Pancreas (tissue), 10 donors: ENCODE measurements around the gene FBXL15. TPM values are rescaled to one million over a fixed set of nuclear protein-coding genes. Genes with fewer than 3 reads are reported as not detected.
A peak's percentile ranks its signal among the peaks of the same experiment; 100 is the strongest.

ENCODE experiments used
- ATAC-seq, 4 donors: fragments of 200-7000 bp; cut with Tn5 transposase; one replicate each; pipeline versions ENCODE4 v1.8.0 to v1.9.1; 2020; ENCODE audit warnings: mild to moderate bottlenecking in 4 of 4, moderate library complexity in 4 of 4
- DNase-seq, 6 donors: peaks; one replicate each; pipeline ENCODE4 v3.0.0-alpha.2; 2020
- FAIRE-seq: peaks from 2 replicates; lab custom pipeline; 2012; peaks lifted over from hg19 to GRCh38; lab: Jason Lieb, UNC
- H3K27ac ChIP-seq, 4 donors: fragments of 200-600 bp; sonication (generic); 1 replicate in 3 of 4; 2 replicates in 1 of 4; pipeline versions ENCODE4 v1.5.0 to v1.8.0; 2020
- H3K27me3 ChIP-seq, 4 donors: fragments of 200-600 bp; one replicate each; pipeline ENCODE4 v1.8.0; 2021
- H3K36me3 ChIP-seq, 3 donors: fragments of 200-600 bp; sonication (generic) in 1 of 3; one replicate each; pipeline versions ENCODE4 v1.5.0 to v1.8.0; 2020 to 2021
- H3K4me1 ChIP-seq, 3 donors: fragments of 200-600 bp; one replicate each; pipeline ENCODE4 v1.8.0; 2021
- H3K4me3 ChIP-seq, 4 donors: fragments of 200-600 bp; sonication (generic) in 2 of 4; one replicate each; pipeline versions ENCODE4 v1.5.0 to v1.8.0; 2020 to 2021
- H3K9me3 ChIP-seq, 4 donors: fragments of 200-600 bp; one replicate each; pipeline ENCODE4 v1.8.0; 2021
- CTCF ChIP-seq, 4 donors: fragments of 200-600 bp; sonication (generic) in 3 of 4; IDR thresholded peaks; one replicate each; pipeline versions ENCODE4 v1.5.0 to v1.8.0; 2021; ENCODE audit warnings: antibody characterized with exemption in 4 of 4
- WGBS, 2 donors: extraction: QIAGEN DNeasy Blood & Tissue Kit; methylation state at CpG; one replicate each; pipeline ENCODE4 v1.1.7; 2013; 5-methylcytosine and 5-hydroxymethylcytosine counted together
- intact Hi-C, 3 donors: fragments of 100-400 bp; cut with DNase I; formaldehyde crosslinking; loops; one replicate each; pipeline versions ENCODE4 v1.11.1 to v1.14.2; 2022
- polyA plus RNA-seq, 2 donors: library from polyadenylated mRNA; stranded (reverse); fragments of 200-250 nt; gene quantifications; one replicate each; pipeline ENCODE4 v1.2.3, GENCODE V29; 2013
- total RNA-seq, 6 donors: library from RNA; stranded (reverse); fragmentation: NEBNext Ultra II Directional in 4 of 6; extraction: Animal tissue kit (Norgen Biotek cat#: 25700) in 4 of 6; gene quantifications; one replicate each; pipeline versions ENCODE4 v1.2.1 to v1.2.4, GENCODE V29; 2021 to 2023
- donor health status: healthy with polysubstance abuse.
- donor health status: DM: no; HTN: no; CAD: no; lungs with moderate emphysema.
- donor health status: DM: no; HTN: no; CAD: no.
- donor health status: control.
- donor health status: control.
- donor health status: Bipolar disorder and iron deficiency.
- donor health status: DM: yes; HTN: yes; CAD: no.
- donor health status: DM: no; HTN: no; CAD: no.
- donor health status: DM: no; HTN: no; CAD: no.
- donor health status: DM: yes; HTN: yes; CAD: no.

Gene FBXL15
- total and polyA plus RNA-seq, 8 donors = 10.0 to 24.2 (median 11.1) TPM

- intact Hi-C loops = no loop called here
- no peak for ATAC-seq
- H3K4me3 ChIP-seq = no peak overlapping the region
- WGBS, 2 donors = 80 to 83% methylated on average over 3 of the region's 3 CpGs
- no peak overlapping the region for H3K27ac ChIP-seq
- H3K36me3 ChIP-seq = no peaks in the 10 kb centered on the region
- no peak for DNase-seq
- peaks cover 0 to 3% (median 0%) of the 10 kb centered on the region in 3 donors for H3K4me1 ChIP-seq
- H3K27me3 ChIP-seq = no peaks in the 10 kb centered on the region
- H3K9me3 ChIP-seq = no peaks in the 10 kb centered on the region
- TF ChIP-seq CTCF (IDR thresholded peaks at IDR 0.05) = no peak
- no peak for FAIRE-seq
Measured at GRCh38 chr10:102389894-102390293, 30.7 kb upstream of the FBXL15 start.

DNA sequence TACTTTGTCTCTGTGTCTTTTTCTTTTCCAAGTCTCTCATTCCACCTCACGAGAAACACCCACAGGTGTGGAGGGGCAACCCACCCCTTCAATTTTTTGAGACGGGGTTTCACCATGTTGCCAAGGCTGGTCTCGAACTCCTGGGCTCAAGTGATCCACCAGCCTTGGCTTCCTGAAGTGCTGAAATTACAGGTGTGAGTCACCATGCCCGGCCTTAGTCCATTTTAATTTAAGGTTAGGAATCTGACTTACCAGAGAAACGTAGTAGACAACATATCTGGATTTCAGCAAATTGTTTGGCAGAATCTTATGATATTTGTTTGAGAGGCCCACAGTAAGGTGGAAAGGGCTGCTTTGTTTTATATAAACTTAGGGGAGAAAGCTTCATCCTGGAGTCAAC lies 28.3 kb upstream of the FBXL15 start:
- intact Hi-C loops = no loop called here
- ATAC-seq = no peak
- Histone ChIP-seq H3K4me3 (no peak overlapping the region), H3K9me3 (no peaks in the 10 kb centered on the region), H3K27me3 (no peaks in the 10 kb centered on the region), H3K4me1 (peaks cover 0 to 16% (median 0%) of the 10 kb centered on the region in 3 donors), H3K27ac (no peak overlapping the region), H3K36me3 (no peaks in the 10 kb centered on the region)
- TF ChIP-seq CTCF (IDR thresholded peaks at IDR 0.05) = no peak
- no peak for FAIRE-seq
- 80 to 86% methylated on average over 5 of the region's 5 CpGs for WGBS, 2 donors
- DNase-seq = no peak

DNA sequence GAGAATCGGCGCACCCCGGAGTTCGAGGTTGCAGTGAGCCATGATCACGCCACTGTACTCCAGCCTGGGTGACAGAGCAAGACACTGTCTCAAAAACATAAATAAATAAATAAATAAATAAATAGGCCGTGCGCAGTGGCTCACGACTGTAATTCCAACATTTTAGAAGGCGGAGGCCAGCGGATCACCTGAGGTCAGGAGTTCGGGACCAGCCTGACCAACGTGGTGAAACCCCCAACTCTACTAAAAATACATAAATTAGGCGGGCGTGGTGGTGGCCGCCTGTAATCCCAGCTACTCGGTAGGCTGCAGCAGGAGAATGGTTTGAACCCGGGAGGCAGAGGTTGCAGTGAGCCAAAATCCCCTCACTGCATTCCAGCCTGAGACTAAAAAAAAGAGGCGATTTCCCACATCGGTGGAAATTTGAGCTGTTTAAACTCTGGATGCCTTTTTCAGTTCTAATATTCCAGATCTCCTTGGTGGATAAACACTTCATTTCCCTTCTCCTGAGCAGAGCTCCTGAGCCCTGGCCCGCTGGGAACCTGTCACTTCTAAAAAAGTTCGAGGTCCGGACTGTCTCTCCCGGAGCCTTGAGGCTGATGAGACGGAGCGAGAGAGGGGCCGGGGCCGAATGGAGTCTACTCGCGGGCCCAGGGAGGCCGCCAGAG lies 27.1 kb upstream of the FBXL15 start:
- Histone ChIP-seq H3K9me3 (no peaks in the 10 kb centered on the region), H3K27ac (peak overlapping the region; percentile 96 to 99 (median 98)), H3K4me1 (peaks cover 0 to 20% (median 0%) of the 10 kb centered on the region in 3 donors), H3K36me3 (no peaks in the 10 kb centered on the region), H3K4me3 (peak overlapping the region; percentile 68 to 85 (median 76)), H3K27me3 (no peaks in the 10 kb centered on the region)
- ATAC-seq (no peak), FAIRE-seq (no peak), DNase-seq (no peak)
- intact Hi-C loops = no loop called here
- TF ChIP-seq CTCF (IDR thresholded peaks at IDR 0.05) = peak in 2 of 4 donors; percentile 86 to 95
- WGBS, 2 donors = 22 to 27% methylated on average over 30 of the region's 30 CpGs

DNA sequence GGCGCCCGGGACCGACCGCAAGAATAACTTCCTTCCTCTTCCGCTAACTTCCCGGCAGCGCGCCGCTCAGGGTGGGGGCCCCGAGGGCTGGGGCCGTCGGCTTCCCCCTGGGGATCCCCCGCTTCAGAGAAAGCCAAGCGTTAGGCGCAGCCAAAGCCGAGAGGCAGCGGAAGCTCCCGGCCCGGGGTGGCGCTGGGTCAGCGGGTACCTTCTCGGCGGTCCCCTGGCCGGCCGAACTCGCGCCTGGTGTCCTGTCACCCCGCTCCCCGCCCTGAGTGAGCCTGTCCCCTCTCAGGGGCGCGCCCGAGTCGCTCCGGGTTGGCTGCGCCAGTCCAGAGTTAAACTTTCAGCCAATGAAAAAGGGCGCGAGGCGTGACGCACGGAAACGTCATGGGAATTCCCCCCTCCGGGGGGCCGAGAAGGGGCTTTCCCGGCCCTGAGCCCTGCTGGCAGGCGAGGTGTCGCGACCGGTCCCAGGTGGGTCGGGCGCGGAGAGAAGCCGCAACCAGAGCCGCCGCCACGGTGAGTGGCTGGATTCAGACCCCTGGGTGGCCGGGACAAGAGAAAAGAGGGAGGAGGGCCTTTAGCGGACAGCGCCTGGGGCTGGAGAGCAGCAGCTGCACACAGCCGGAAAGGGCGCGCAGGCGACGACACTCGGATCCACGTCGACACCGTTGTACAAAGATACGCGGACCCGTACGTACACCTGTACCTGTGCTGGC lies 26.4 kb upstream of the FBXL15 start:
- Histone ChIP-seq H3K36me3 (no peaks in the 10 kb centered on the region), H3K4me3 (peak overlapping the region; percentile 68 to 85 (median 76)), H3K9me3 (no peaks in the 10 kb centered on the region), H3K27me3 (no peaks in the 10 kb centered on the region), H3K27ac (peak overlapping the region; percentile 96 to 99 (median 98)), H3K4me1 (peaks cover 0 to 24% (median 0%) of the 10 kb centered on the region in 3 donors)
- peak; percentile 80 to 90 (median 84) for ATAC-seq
- WGBS, 2 donors = 0% methylated on average over 63 to 71 of the region's 71 CpGs
- intact Hi-C loops = no loop called here
- no peak for FAIRE-seq
- peak in 2 of 4 donors; percentile 90 to 91 for TF ChIP-seq CTCF (IDR thresholded peaks at IDR 0.05)
- DNase-seq = peak; percentile 92 to 97 (median 94)
